Measurements from ENCODE around the gene CST6.
"Not testable (repeated sequence)": the region's sequence is repeated elsewhere in the genome, so short reads cannot be mapped to it uniquely, and the experiment has no call there.

The CST6 gene

DNA sequence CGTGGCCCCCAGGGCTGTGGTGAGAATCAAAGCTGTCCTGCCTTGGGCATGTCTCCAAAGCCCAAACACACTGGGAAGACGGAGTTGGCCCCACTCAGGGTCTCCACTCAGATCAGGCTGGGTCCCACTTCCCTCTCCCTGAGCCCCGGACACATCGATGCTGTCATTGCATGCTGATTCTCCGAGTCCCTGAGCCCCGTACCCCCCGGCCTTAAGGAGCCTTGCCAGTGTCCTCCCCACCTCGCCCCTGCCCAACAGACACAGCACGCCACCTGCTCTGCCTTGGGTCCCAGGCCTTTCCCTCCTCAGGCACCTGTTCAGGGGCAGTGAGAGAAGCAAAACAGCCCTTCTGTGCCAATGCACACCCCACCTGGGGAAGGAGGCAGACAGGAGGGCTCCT lies 24.5 kb upstream of the CST6 start:
- no peak for DNase-seq

- peak; percentile 96 for DNase-seq
Measured at GRCh38 chr11:65988791-65989592, 22.8 kb upstream of the CST6 start.

DNA sequence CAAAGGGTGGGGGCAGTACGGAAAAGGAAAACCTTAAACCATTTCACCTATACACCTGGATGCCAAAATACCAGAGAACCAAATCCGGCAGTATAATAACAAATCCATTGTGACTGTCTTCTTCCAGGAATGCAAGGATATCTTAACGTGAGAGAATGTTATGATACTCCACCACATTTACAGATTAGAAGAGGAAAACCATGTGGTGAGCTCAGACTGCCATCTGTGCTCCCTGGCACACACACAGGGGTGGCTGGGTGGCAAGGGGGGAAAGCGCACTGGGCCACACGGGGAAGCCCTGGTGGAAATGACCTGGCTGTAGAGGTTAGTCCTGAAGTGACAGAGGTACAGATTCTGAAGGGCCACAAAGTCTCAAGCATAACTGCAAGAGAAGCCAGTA lies 19.8 kb upstream of the CST6 start:
- no peak for DNase-seq

GRCh38 chr11:65997286-65997685 lies 14.5 kb upstream of the CST6 start:
- DNase-seq, result no peak

- DNase-seq, result peak; percentile 99
Measured at GRCh38 chr11:66001942-66002647, 9.7 kb upstream of the CST6 start, which contains the start of the genes BANF1 and EIF1AD. Gene BANF1 (plus strand): TSS chr11:66002503. CDS start chr11:66003251, 748 bp downstream. Gene EIF1AD (minus strand): TSS chr11:66002157. CDS start chr11:66000389, 1,768 bp downstream.

DNA sequence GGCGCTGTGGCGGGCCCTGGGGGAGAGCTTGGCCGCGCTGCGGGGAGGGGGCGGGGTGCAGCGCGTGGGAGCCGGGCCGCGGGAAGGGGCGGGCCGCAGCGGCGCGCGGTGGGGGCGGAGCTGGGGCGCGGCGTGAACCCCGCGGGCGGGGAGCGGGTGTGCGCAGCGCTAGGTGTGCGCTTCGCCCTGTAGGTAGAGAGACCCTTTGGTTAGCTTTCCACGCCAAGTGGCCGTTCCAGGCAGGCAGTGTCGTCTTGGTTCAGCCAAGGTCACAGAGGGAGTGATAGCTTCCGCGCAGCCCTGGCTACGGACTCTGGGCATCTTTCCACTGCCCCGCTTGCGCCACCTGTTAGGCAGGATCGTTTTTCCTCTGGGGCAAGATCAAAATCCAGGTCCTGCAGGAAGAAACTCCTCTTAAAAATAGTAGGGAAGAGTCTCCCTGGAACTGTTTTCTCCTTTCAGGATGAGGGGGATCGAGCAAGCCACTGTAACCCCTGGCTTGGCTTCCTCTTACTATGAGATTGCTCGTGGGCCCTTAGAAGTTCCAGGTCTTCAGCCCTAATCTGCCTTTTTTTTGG lies 9.1 kb upstream of the CST6 start:
- peak; percentile 80 for DNase-seq

DNA sequence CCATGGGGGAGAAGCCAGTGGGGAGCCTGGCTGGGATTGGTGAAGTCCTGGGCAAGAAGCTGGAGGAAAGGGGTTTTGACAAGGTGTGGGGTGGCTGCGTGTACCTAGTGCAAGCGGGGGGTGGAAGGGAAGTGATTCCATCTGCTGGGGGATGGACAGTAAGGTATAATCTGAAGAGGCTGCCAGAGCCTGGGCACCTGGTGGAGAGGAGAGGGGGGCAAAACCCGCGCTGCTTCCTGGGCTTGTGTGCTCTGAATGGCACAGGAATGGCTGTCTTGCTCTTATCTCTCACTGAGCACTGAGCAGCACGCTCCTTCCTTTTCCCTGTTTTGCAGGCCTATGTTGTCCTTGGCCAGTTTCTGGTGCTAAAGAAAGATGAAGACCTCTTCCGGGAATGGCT lies 8.5 kb upstream of the CST6 start:
- no peak for DNase-seq

GRCh38 chr11:66004186-66004585 lies 7.6 kb upstream of the CST6 start:
- peak; percentile 26 for DNase-seq

DNA sequence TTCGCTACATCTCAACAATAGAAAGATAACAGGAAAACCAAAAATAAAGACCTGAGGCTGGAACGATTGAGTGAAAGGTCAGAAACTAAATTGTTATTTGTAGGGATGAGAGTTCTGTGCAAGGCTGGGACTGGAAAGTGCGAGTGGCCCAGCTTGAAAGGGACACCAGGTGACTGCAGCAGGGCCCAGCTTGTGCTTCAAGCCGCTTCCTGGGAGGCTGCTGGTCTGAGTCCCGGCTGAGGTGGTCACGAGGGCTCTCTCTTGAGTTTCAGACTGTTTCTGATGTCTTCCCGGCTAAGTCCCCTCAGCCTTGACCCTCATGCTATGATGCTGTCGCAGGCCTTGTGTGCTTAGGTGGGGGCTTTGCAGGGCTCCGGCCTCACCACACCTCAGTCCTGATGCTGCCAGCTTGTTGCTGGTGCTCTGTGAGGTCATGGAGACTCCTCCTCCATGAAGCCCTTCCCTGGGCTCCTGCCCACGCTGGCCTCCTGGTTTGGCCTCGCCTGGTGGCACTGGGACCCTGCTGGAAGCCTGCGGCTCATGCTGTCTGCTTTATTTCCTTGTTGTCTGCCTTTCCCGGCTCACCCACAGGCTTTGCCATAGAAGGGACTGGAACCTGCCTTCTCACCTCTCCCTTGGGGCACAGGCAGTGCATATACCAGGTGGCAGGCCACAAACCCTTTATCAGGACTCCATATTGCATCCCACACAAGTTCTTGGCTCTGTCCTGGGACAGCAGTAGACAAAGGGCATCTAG lies 5.5 kb upstream of the CST6 start:
- no peak for DNase-seq

DNA sequence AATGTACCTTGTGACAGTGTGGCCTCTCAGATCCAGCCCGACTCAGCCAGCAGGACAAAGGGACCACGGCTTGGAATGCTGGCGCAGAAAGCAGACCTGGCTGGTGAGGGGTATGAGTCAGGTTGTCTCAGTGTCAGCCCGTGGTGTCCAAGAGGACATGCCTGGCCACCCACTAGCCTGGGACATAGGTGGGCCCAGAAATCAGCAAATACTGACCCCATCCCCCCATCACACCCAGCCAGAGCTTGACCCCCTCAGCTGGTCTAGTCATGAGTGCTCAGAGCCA lies 5.0 kb upstream of the CST6 start:
- no peak for DNase-seq

DNA sequence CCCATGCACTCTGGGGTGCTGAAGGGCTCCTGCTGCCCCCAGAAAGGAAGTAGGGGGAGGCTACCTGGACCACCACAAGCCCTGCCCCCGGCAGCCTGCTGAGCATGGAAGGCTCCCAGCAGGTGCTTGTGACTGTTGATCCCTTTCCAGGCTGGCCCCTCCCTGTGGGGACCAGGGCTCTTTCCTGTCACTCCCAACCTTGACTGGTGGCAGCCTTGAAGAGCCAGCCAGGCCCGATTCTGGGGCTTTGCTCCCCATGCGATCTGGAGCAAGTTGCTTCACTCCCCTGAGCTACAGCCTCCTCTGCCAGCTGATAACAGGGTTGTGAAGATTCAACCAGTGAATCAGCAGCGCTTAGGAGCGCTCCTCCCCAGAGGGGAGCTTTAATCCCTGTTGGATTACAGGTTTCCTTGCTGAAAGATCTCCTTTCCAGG lies 4.6 kb upstream of the CST6 start:
- no peak for DNase-seq

DNA sequence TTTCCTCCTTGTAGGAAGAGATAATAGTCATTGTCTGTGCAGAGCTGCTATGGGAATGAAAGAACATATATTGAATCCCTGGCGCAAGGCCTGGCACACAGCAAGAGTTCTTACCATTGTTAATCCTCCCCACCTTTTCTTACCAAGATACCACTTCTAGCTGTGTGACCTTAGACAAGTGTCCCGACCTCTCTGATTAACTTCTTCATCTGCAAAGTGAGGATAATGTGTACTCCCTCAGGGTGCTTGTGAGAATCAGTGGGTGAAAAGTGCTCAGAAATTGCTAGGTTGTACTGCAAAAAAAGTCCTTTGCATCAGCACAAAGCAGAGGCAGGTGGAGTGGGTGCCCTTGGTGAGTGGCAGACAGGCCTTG lies 3.7 kb upstream of the CST6 start:
- DNase-seq, result no peak

DNA sequence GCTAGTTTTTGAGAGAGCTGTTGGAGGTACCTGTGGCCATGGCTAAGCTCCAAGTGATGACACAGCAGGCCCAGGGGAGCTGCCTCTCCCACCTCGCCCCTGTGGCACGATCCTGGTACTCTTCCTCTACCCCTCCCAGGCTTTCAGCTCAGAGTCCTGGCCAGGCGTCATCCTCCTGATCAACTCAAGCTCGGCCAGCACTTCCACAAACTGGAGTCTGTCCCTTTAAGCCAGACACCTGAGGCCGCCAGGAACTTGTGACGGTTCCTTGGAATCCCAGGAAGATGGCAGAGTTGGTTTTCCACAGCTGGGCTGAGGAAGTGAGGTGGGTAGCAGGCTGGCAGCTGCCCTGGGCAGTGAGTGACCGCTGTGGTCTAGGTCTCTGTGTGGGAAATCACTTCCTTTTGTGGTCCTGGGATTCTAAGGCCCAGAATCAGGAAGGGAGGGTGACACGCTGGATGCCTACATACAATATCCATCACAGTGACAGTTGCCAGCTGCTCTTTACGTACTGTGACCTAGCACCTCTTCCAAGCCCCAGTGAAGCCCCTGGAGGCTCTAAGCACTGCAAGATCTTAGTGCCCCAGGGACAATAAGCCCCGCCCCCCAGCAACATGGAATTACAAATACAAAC lies 3.2 kb upstream of the CST6 start:
- no peak for DNase-seq

- DNase-seq, result not testable (repeated sequence)
Measured at GRCh38 chr11:66010036-66010435, 1.8 kb upstream of the CST6 start.

- peak; percentile 79 for DNase-seq
Measured at GRCh38 chr11:66011239-66011784, 496 bp upstream of the CST6 start.

DNA sequence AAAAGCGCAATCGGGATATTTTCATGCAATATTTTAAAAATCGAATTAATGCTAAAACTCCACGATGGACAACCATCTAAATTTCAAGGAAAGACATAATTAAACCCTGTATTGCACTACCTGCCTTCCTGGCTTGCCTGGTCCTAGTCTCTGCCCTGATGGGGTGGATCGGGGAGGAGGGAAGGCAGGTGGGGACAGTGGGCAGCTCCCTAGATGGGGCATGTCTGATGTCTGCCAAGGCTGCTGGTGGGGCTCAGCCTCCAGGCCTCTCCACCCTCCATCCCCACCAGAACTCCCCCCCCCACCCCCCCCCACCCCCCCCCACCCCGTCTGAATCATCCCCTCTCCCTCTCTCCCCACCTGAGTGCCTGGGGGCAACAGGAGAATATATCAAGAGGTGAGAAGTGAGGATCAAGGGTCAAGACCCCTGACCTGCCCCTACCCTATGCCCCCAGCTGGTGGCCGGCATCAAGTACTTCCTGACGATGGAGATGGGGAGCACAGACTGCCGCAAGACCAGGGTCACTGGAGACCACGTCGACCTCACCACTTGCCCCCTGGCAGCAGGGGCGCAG lies 650 bp downstream of the CST6 start:
- peak; percentile 50 for DNase-seq

- peak; percentile 25 for DNase-seq
Measured at GRCh38 chr11:66012946-66013761, 1.3 kb downstream of the CST6 start.

GRCh38 chr11:66013762-66014100 lies 1.9 kb downstream of the CST6 start:
- DNase-seq, result no peak

DNA sequence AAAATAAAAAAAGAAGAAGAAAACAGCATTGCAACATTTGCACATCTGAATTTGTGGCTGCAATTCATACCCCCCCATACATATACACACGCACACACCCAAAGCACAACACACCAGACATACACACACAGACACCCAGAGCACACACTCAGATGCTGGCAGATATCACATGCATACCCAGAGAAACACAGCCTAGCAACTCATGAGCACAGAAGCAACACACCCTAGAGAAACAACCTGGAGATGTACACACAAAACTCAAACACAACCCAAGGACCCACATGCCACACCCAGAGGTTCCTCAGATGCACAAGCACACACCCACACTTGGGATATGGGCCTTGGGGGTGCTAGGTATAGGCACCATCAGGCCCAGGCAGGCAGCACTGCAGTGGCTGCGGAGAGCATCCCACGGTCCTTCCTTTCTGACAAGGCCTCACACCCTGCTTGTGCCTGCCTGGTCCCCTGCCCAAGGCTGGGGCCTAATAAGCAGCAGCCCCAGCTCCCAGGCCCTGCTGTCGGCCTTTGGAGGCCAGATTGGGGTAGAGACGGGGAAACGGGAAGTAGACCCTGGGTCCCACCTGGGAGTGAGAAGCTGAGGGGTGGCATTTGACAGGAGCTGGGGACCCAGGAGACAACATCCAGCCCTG lies 3.1 kb downstream of the CST6 start:
- no peak for DNase-seq

GRCh38 chr11:66015454-66015881 lies 3.7 kb downstream of the CST6 start:
- DNase-seq, result no peak
